ENCODE results near the gene LTB4R2.

DNA sequence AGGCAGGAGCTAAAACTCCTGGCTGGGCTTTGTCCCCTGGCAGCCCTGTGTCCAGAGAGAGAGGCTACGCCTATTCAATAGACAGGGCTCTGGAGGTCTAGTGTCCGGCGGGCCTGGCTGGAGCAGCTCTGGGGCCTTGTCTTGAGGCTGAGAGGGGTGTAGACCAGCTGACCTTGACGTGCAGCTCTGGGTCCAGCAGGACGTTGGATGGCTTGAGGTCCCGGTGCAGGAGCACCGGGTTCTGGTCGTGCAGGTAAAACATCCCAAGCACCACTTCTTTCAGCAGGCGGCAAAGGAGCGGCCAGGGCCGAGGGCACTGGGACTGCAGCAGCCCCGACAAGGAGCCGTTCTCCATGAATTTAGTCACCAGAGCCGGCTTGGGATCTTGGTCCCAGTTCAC lies 28.9 kb downstream of the LTB4R2 start:
- TF ChIP-seq, protein P1, sequence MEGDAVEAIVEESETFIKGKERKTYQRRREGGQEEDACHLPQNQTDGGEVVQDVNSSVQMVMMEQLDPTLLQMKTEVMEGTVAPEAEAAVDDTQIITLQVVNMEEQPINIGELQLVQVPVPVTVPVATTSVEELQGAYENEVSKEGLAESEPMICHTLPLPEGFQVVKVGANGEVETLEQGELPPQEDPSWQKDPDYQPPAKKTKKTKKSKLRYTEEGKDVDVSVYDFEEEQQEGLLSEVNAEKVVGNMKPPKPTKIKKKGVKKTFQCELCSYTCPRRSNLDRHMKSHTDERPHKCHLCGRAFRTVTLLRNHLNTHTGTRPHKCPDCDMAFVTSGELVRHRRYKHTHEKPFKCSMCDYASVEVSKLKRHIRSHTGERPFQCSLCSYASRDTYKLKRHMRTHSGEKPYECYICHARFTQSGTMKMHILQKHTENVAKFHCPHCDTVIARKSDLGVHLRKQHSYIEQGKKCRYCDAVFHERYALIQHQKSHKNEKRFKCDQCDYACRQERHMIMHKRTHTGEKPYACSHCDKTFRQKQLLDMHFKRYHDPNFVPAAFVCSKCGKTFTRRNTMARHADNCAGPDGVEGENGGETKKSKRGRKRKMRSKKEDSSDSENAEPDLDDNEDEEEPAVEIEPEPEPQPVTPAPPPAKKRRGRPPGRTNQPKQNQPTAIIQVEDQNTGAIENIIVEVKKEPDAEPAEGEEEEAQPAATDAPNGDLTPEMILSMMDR (IDR thresholded peaks at IDR 0.05) = no peak
- TF ChIP-seq ZFX (IDR thresholded peaks at IDR 0.05; ENCODE audit: borderline replicate concordance) = no peak

Measured in 22Rv1 (cell line).